HepG2 (cell line): ENCODE measurements around the gene CHID1. TPM values are rescaled to one million over a fixed set of nuclear protein-coding genes. Genes with fewer than 3 reads are reported as not detected.

Experiments used
- AFF4 ChIP-seq: sonication (generic); formaldehyde crosslinking; IDR thresholded peaks from 2 replicates; pipeline ENCODE4 v1.4.0; 2020; ENCODE audit warnings: missing genetic modification reagents
- ATF2 ChIP-seq: sonication (generic); formaldehyde crosslinking; IDR thresholded peaks from 2 replicates; pipeline ENCODE4 v1.4.0; 2020; ENCODE audit warnings: missing genetic modification reagents
- CREBL2 ChIP-seq: sonication (generic); formaldehyde crosslinking; IDR thresholded peaks from 2 replicates; pipeline ENCODE4 v1.8.1; 2023; ENCODE audit warnings: missing genetic modification reagents, mild to moderate bottlenecking, borderline replicate concordance
- ETS1 ChIP-seq: sonication (generic); formaldehyde crosslinking; IDR thresholded peaks from 2 replicates; pipeline ENCODE4 v1.4.0; 2020; ENCODE audit warnings: missing genetic modification reagents
- FOSL2 ChIP-seq: sonication (generic); formaldehyde crosslinking; IDR thresholded peaks from 2 replicates; pipeline ENCODE4 v1.4.0; 2020; ENCODE audit warnings: missing genetic modification reagents
- GATA4 ChIP-seq: sonication (generic); IDR thresholded peaks from 2 replicates; pipeline ENCODE4 v1.6.1; 2016; ENCODE audit warnings: antibody characterized with exemption, low read depth, borderline replicate concordance
- NCOR1 ChIP-seq: fragments of 200-600 bp; sonication (generic); IDR thresholded peaks from 2 replicates; pipeline ENCODE4 v1.7.0; 2017; ENCODE audit warnings: antibody characterized with exemption, low read length, borderline replicate concordance
- RNF219 ChIP-seq: sonication (generic); formaldehyde crosslinking; IDR thresholded peaks from 2 replicates; pipeline ENCODE4 v1.5.0; 2020; ENCODE audit warnings: mild to moderate bottlenecking, missing genetic modification reagents
- SIX4 ChIP-seq: sonication (generic); formaldehyde crosslinking; IDR thresholded peaks from 2 replicates; pipeline ENCODE4 v1.4.0; 2020; ENCODE audit warnings: missing genetic modification reagents
- SMAD3 ChIP-seq: sonication (generic); formaldehyde crosslinking; IDR thresholded peaks from 2 replicates; pipeline ENCODE4 v1.4.0; 2020; ENCODE audit warnings: missing genetic modification reagents
- SMARCC2 ChIP-seq: fragments of 450-650 bp; IDR thresholded peaks from 2 replicates; pipeline ENCODE4 v1.6.1; 2017; ENCODE audit warnings: antibody characterized with exemption, mild to moderate bottlenecking
- TGIF2 ChIP-seq: IDR thresholded peaks from 2 replicates; pipeline ENCODE4 v1.6.1; 2016; ENCODE audit warnings: control low read depth, missing compliant biosample characterization
- TP53 ChIP-seq: sonication (generic); formaldehyde crosslinking; conservative IDR thresholded peaks from 2 replicates; pipeline ENCODE4 v1.4.0; 2020; ENCODE audit warnings: missing genetic modification reagents
- YEATS2 ChIP-seq: sonication (generic); formaldehyde crosslinking; IDR thresholded peaks from 2 replicates; pipeline ENCODE4 v1.4.0; 2020; ENCODE audit warnings: missing genetic modification reagents, borderline replicate concordance
- ZBTB38 ChIP-seq: sonication (generic); formaldehyde crosslinking; IDR thresholded peaks from 2 replicates; pipeline ENCODE4 v1.5.1; 2020; ENCODE audit warnings: mild to moderate bottlenecking, missing genetic modification reagents
- ZNF180 ChIP-seq: sonication (generic); formaldehyde crosslinking; IDR thresholded peaks from 2 replicates; pipeline ENCODE4 v1.4.0; 2020; ENCODE audit warnings: low read depth, missing genetic modification reagents, borderline replicate concordance
- ZNF33B ChIP-seq: sonication (generic); formaldehyde crosslinking; IDR thresholded peaks from 2 replicates; pipeline ENCODE4 v1.5.1; 2020; ENCODE audit warnings: mild to moderate bottlenecking, missing genetic modification reagents
- ZNF432 ChIP-seq: sonication (generic); formaldehyde crosslinking; IDR thresholded peaks from 2 replicates; pipeline ENCODE4 v1.5.0; 2020; ENCODE audit warnings: missing genetic modification reagents, mild to moderate bottlenecking, borderline replicate concordance
- ZNF883 ChIP-seq: sonication (generic); formaldehyde crosslinking; IDR thresholded peaks from 2 replicates; pipeline ENCODE4 v1.5.1; 2020; ENCODE audit warnings: mild to moderate bottlenecking, missing genetic modification reagents; ENCODE audit errors: not compliant biosample characterization
- polyA plus RNA-seq, 8 experiments: library from polyadenylated mRNA; depleted of rRNA in 3 of 8; stranded (reverse) in 7 of 8; unstranded in 1 of 8; fragments of >200 nt; fragmentation: Illumina TruSeq in 4 of 8; extraction: Trizol in 4 of 8; gene quantifications; 2 replicates each; pipeline versions ENCODE4 v1.2.1 to v1.2.3, GENCODE V29; 2011 to 2016; ENCODE audit warnings: low read depth in 4 of 8, missing spikeins in 1 of 8, mixed read lengths in 1 of 8; ENCODE audit not compliant: insufficient read depth in 1 of 8
- total RNA-seq, 5 experiments: library from RNA; depleted of rRNA; stranded (reverse); fragments of >200 nt; fragmentation: Illumina TruSeq; extraction: Trizol; gene quantifications; 2 replicates each; pipeline ENCODE4 v1.2.3, GENCODE V29; 2016; ENCODE audit warnings: low read depth in 1 of 5

The CHID1 gene
- total and polyA plus RNA-seq, 2 of the 13 experiments (the other 11 are each of a cell fraction or from before 2014, with no cell fraction given): 65.1 to 93.6 TPM

GRCh38 chr11:818396-819128, 92.0 kb downstream of the CHID1 start, which contains the start of gene PNPLA2 (continued):
- TF ChIP-seq CREBL2 (CRISPR knock-in tag) (no peak), SMAD3 (CRISPR knock-in tag) (0 out of 2 replicates have a peak, but pooled peaks have one; percentile 4), TP53 (no peak), NCOR1 (no peak), GATA4 (0 out of 2 replicates have a peak, but pooled peaks have one; percentile 27), AFF4 (CRISPR knock-in tag) (0 out of 2 replicates have a peak, but pooled peaks have one; percentile 37), TGIF2 (no peak), ZNF883 (peak; percentile 22), ZNF180 (CRISPR knock-in tag) (no peak), SIX4 (CRISPR knock-in tag) (no peak), ETS1 (CRISPR knock-in tag) (no peak), YEATS2 (CRISPR knock-in tag) (peak; percentile 29; the same call in 1 of the 2 replicates), SMARCC2 (no peak), ATF2 (CRISPR knock-in tag) (peak; percentile 94), FOSL2 (CRISPR knock-in tag) (peak; percentile 64; the same call in 1 of the 2 replicates), RNF219 (CRISPR knock-in tag) (no peak), ZNF432 (no peak), ZNF33B (peak; percentile 16; the same call in 1 of the 2 replicates), ZBTB38 (CRISPR knock-in tag) (no peak)
